DMS153 (cell line): ENCODE results near the gene CARD10.

Experiments
- DNase-seq: peaks from one replicate; lab custom pipeline; 2025; lab: John Stamatoyannopoulos, UW

CARD10 gene

DNA sequence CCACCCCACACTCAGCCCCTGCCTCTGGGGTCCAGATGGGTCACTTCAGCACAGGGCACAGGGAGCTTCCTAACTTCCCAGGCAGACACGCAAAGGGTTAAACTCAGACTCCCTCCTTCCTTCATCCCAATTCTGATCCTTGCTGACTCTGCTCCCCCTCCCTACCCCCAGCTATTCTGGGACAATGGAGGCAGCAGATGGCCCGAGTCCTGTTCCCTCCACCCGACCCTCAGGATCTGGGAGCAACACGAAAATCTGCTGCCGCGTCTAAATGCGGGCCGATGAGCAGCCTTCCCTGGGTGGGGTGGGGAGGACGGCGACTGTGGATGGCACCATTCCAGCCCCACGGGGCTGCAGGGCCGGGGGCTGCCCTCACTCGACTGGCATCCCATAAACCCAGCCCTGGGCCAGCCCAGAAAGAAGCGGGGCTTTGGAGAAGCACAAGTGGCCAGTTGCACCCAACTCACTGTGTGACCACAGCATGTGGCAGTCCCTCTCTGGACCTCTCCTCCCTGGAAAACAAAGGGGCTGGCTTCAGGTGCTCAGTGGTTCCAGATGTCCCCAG lies 51.7 kb downstream of the CARD10 start:
- no peak for DNase-seq

- DNase-seq, result peak; percentile 57
These were observed 55.0 kb downstream of the CARD10 start for GRCh38 chr22:37464181-37464580.

GRCh38 chr22:37462983-37463382 lies 56.2 kb downstream of the CARD10 start:
- DNase-seq, result no peak

DNA sequence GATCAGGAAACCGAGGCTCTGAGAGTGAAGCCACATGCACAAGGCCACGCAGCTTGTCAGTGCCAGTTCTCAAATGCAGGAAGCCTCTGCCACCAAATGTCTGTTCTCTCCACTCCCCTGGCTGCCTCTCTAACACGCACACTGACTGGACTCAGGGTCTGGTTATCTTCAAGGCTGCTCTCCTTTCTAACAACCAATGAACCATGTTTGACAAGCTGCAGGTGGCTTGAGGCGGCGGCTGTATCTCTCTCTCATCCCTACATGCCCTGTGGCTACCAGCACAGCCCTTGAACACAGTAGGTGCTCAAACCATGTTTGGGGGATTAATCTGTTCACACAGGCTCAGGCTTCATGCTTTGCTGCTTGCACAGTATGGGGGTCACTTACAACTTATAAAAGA lies 56.8 kb downstream of the CARD10 start:
- no peak for DNase-seq

- no peak for DNase-seq
These were observed 57.3 kb downstream of the CARD10 start for GRCh38 chr22:37461961-37462360.

DNA sequence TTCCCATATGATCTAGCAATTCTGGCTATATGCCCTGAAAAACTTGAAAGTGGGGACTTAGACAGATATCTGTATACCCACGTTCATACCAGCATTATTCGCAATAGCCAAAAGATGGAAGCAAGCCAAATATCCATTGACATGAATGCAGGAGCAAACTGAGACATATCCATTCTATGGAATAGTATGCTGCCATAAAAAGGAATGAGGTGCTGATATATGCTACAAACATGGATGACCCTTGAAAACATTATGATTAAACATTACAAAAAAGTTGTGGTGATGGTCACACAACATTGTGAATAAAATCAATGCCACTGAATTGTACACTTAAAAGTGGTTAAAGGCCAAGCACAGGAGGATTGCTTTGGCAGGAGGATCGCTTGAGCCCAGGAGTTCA lies 58.5 kb downstream of the CARD10 start:
- no peak for DNase-seq

- peak; percentile 84 for DNase-seq
These were observed 60.0 kb downstream of the CARD10 start for GRCh38 chr22:37459206-37459605.

GRCh38 chr22:37457093-37457893 lies 61.9 kb downstream of the CARD10 start:
- peak; percentile 46 for DNase-seq

DNA sequence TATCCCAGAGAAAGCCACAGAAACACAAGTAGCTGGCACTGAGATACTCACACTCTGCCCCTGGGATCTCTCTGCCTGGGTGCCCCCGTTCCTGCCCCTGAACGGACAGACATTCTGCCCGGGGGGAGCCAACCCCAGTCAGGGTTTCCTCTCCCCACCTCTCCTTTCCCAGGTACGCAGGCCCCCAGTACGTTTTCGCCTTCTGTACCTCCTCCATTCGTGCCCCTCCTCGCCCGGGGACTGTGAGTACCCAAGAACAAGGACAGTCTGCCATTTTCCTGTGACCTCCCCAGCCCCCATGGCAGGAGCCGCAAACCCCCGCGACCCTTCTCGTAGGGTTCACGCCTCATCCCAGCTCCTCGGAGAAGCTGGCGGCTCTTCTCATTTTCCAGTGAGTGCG lies 62.9 kb downstream of the CARD10 start:
- no peak for DNase-seq

- no peak for DNase-seq
These were observed 63.3 kb downstream of the CARD10 start for GRCh38 chr22:37455896-37456295.

DNA sequence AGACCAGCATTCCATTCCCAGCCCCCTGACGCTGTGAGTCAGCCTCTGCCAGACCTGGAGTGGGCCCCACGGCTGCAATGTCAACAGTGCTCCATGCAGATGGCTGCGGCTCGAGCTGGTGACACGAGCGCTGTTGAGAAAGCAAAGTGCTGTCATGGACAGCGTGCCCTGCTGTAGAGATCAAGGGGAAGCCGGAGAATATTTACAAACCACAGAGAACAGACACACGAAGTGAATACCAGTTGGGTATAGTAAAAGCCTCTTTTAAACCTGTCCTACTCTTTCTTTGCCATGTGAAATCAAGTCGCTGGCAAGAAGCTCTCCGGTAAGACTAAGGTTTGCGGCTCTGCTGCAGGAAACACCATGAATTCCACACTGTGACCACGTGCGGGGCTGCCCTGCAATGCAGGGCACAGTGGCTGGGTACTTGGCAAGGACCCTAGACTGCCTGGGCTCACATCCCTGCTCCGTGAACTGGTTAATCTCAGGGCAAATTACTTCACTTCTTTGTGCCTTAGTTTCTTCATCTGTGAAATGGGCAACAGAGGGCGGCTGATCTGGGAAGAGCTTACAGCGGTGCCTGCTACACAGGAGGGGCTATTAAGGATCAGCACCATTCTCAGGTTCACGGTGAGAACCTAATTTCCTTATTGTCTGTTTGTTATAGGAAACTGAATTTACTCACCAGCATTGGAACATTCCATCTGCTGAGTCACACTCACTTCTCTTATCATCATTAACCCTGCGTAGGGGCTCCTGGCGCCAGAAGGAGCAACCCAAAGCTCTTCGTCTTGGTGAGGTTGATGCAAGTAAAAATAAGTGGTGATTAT lies 64.1 kb downstream of the CARD10 start:
- DNase-seq, result peak; percentile 19

GRCh38 chr22:37453696-37454095 lies 65.5 kb downstream of the CARD10 start:
- DNase-seq, result no peak

DNA sequence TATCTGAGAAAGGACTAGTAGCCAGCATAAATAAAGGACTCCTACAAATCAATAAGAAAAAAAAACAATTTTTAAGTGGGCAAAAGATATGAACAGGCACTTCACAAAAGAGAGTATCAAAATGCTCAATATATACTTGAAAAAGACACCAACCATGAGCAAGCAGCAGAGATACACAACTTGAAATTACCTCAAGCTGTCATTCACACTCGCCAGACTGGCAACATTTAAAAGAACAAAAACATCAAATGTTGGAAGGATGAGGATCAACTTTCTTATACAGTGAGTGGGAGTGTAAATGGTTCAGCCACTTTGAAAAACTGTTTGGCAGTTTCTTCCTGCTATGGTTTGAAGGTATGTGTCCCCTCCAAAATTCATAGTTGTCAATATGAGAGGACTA lies 68.0 kb downstream of the CARD10 start:
- no peak for DNase-seq

DNA sequence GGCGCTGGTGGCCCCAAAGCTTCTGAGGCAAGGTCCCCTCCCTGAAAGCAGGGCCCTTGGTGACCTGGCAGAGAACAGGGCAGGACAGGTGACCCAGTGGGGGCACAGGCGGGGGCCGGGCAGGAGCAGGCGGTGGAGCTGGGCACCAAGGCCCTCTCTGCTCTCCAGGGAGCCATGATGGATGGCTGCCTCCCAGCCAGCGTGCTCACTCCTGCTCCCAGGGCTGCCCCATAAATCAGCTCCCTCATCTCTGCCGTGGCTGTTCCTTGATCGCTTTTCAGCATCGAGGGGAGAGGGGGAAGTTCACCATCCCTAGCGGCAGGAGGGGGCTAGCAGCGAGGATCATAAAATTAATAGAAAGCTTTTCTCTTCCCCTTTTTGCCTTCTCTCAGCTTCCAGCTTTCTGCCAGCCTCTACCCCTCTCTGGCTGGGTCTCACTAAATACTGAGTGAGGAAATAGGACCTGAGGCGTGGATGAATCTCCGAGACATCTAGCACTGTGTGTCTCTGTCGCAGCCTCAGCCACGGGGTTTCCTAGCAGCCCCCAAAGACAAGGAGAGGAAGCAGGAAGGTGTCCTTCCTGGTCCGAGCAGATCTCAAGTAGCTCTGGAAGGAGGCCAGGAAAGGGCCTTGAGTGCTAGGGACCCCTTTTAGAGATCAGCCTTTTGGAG lies 69.7 kb downstream of the CARD10 start:
- no peak for DNase-seq

DNA sequence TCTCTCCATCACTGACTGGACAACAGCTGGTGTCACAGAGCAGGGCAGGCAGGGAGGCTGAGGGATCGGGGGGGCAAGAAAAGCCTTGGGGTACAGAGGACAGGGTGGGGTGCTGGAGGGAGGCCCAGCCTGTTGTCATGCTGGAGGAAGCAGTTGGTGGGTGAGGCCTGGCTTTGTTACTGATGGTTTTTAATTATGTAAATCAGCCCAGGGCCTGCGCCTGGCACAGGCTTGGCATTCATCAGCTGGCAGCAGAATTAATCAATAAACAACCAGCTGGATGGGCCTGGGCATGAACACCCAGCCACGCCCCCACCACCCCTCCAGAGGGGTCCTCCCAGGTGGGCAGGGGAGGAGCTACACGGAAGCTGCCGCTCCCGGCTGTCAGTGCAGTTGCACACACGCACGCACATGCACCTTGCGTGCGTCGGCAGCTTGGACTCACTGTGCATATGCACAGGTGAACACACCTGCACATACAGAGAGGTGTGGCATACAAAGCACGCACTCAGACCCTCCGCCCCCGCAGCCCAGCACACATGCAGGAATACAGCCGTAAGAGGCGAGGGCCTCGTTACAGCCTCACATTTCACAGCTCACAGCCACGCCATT lies 70.6 kb downstream of the CARD10 start:
- DNase-seq, result peak; percentile 45

GRCh38 chr22:37445501-37445900 lies 73.7 kb downstream of the CARD10 start:
- no peak for DNase-seq

GRCh38 chr22:37443977-37444376 lies 75.2 kb downstream of the CARD10 start:
- DNase-seq, result no peak

- DNase-seq, result no peak
These were observed 76.1 kb downstream of the CARD10 start for GRCh38 chr22:37443086-37443485.

GRCh38 chr22:37442537-37442936 lies 76.7 kb downstream of the CARD10 start:
- peak; percentile 23 for DNase-seq

- no peak for DNase-seq
These were observed 77.1 kb downstream of the CARD10 start for GRCh38 chr22:37442135-37442534.

DNA sequence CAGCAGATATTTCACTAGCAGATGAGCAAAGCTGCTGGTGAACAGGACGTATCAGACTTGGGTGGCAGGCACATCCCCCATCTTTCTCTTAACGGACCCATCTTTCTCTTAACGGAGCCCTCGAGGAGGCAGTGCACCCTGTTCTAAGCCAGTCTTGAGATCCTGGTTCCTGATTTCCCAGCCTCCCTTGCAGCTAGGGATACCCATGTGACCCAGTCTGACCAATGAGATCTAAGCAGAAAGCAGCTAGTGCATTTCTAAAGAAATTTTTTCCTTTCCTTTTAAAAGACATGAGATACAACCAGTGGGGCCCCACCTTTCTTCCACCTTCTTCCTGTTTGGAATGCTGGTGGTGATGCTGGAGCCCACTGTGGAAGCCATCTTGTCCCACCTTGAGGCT lies 78.3 kb downstream of the CARD10 start:
- no peak for DNase-seq
